ENCODE data around the gene SNX4. TPM values are rescaled to one million over a fixed set of nuclear protein-coding genes. Genes with fewer than 3 reads are reported as not detected.

Gene SNX4
- total and polyA plus RNA-seq, 2 of the 8 experiments (the other 6 are each of a cell fraction or from before 2014, with no cell fraction given), result 7.2 to 23.1 TPM

GRCh38 chr3:125507128-125507527, 12.9 kb downstream of the SNX4 start:
- no peak overlapping the region for H3K23ac ChIP-seq (ENCODE audit: insufficient read length)
- no peak overlapping the region for H3K14ac ChIP-seq (ENCODE audit: insufficient read length)
- H2BK15ac ChIP-seq (ENCODE audit: low read length), result no peak overlapping the region
- H2BK5ac ChIP-seq (ENCODE audit: low read depth, low read length), result no peak overlapping the region
- H3K18ac ChIP-seq (ENCODE audit: extremely low read depth, low read length), result no peak overlapping the region
- peaks cover 0 to 16% of the 10 kb centered on the region in 2 experiments; a peak in 2 of 4 replicates for H3K79me2 ChIP-seq (ENCODE audit: control insufficient read depth in 1 of 2, insufficient read depth in 2 of 2, low read length in 2 of 2)
- peaks cover 0 to 12% (median 1%) of the 10 kb centered on the region in 4 experiments; a peak in 2 of 8 replicates for H3K36me3 ChIP-seq (ENCODE audit: control insufficient read depth in 2 of 4, insufficient read depth in 4 of 4, low read length in 3 of 4)
- no peaks in the 10 kb centered on the region for H4K20me1 ChIP-seq (replicated peaks in 1 of 2; ENCODE audit: control insufficient read depth in 1 of 2, insufficient read depth in 2 of 2, low read length in 2 of 2)
- H2BK12ac ChIP-seq (ENCODE audit: low read depth, low read length), result no peak overlapping the region
- H3K27me3 ChIP-seq (replicated peaks in 1 of 4; ENCODE audit: control insufficient read depth in 3 of 4, extremely low read depth in 1 of 4, insufficient read depth in 3 of 4, low read length in 3 of 4), result no peaks in the 10 kb centered on the region
- no peak overlapping the region for H3K9ac ChIP-seq (replicated peaks in 1 of 4; ENCODE audit: extremely low read depth in 1 of 4, low read depth in 3 of 4, low read length in 3 of 4)
- H3K23me2 ChIP-seq (ENCODE audit: low read depth, low read length), result no peaks in the 10 kb centered on the region
- ChIA-PET CTCF (ENCODE audit: partially characterized antibody) (interaction anchor here (0.6 to 0.8 kb wide), 2 partner anchors 76 to 77 kb away, joined by 3 read pairs; no protein-coding TSS in a partner anchor), POLR2A (ENCODE audit: partially characterized antibody) (interaction anchor here (0.6 kb wide), 1 partner anchor 485 kb away, joined by 3 read pairs; no protein-coding TSS in a partner anchor)
- no peak overlapping the region for H3K27ac ChIP-seq (ENCODE audit: low read depth, low read length)
- no peaks in the 10 kb centered on the region for H3K9me3 ChIP-seq (ENCODE audit: insufficient read depth in 2 of 2, low read depth in 1 of 2, low read length in 1 of 2)
- H3K79me1 ChIP-seq (ENCODE audit: low read depth, low read length), result no peaks in the 10 kb centered on the region
- H3K4me1 ChIP-seq (replicated peaks in 1 of 4; ENCODE audit: control insufficient read depth in 3 of 4, insufficient read depth in 4 of 4, low read length in 3 of 4), result no peaks in the 10 kb centered on the region
- no peak overlapping the region for H4K5ac ChIP-seq (ENCODE audit: insufficient read length, low read depth, low read length)
- H3K4ac ChIP-seq (replicated peaks; ENCODE audit: insufficient read length, low read depth, low read length), result no peak overlapping the region
- H4K8ac ChIP-seq (ENCODE audit: extremely low read depth, insufficient read depth, low read length), result no peak overlapping the region
- no peak overlapping the region for H3K56ac ChIP-seq (replicated peaks; ENCODE audit: insufficient read length, low read depth, low read length)
- H4K91ac ChIP-seq (replicated peaks; ENCODE audit: insufficient read length, low read length), result no peak overlapping the region
- no peak overlapping the region for H3K4me3 ChIP-seq (ENCODE audit: extremely low read depth in 1 of 4, insufficient read depth in 2 of 4, low read depth in 3 of 4, low read length in 4 of 4)
- no peak overlapping the region for H2AK5ac ChIP-seq (ENCODE audit: low read depth, low read length)
- H3K4me2 ChIP-seq (ENCODE audit: insufficient read depth in 1 of 2, low read depth in 2 of 2, low read length in 2 of 2), result no peak overlapping the region
- 96% methylated on average over 3 of the region's 3 CpGs; no CpG with 5 or more reads in 1 of the 2 experiments for WGBS, 2 experiments (ENCODE audit: extremely low coverage in 1 of 2, insufficient coverage in 1 of 2, insufficient read length in 1 of 2, insufficient replicate concordance in 2 of 2, low coverage in 1 of 2, low lambda C conversion rate in 2 of 2, missing lambda C conversion rate in 1 of 2)
- H2AFZ ChIP-seq (ENCODE audit: low read length), result no peak overlapping the region
- no peak for FAIRE-seq
- no peak overlapping the region for H2BK20ac ChIP-seq (ENCODE audit: low read length)
- H2BK120ac ChIP-seq (replicated peaks; ENCODE audit: low read depth, low read length), result no peak overlapping the region
- no peak for TF ChIP-seq POU5F1 (IDR thresholded peaks at IDR 0.05; ENCODE audit: low read depth, low read length)
- no peak for TF ChIP-seq CREB1 (IDR thresholded peaks at IDR 0.05)
- TF ChIP-seq KDM4A (IDR thresholded peaks at IDR 0.05; ENCODE audit: low read depth, low read length, severe bottlenecking), result no peak
- TF ChIP-seq POLR2A (IDR thresholded peaks at IDR 0.05; ENCODE audit: control extremely low read depth in 1 of 2, low read depth in 2 of 2, low read length in 2 of 2), result no peak
- TF ChIP-seq EP300 (IDR thresholded peaks at IDR 0.05; ENCODE audit: borderline replicate concordance in 1 of 2, low read depth in 2 of 2, low read length in 2 of 2), result no peak
- TF ChIP-seq TAF1 (IDR thresholded peaks at IDR 0.05; ENCODE audit: low read depth, low read length), result no peak
- no peak for TF ChIP-seq SRF (IDR thresholded peaks at IDR 0.05; ENCODE audit: low read depth, low read length)
- no peak for TF ChIP-seq BRCA1 (IDR thresholded peaks at IDR 0.05; ENCODE audit: low read depth, low read length)
- TF ChIP-seq PHF8 (conservative IDR thresholded peaks at IDR 0.05; ENCODE audit: low read depth, low read length), result no peak
- no peak for TF ChIP-seq KDM1A (IDR thresholded peaks at IDR 0.05; ENCODE audit: borderline replicate concordance, low read length)
- DNase-seq (ENCODE audit: low read depth in 1 of 2, low spot score in 2 of 2), result no peak
